DMS 273 (cell line): ENCODE measurements around the gene DFFA.

ENCODE experiments used
- DNase-seq: peaks from one replicate; lab custom pipeline; 2025; ENCODE audit not compliant: unreplicated experiment; lab: John Stamatoyannopoulos, UW

The DFFA gene, protein sequence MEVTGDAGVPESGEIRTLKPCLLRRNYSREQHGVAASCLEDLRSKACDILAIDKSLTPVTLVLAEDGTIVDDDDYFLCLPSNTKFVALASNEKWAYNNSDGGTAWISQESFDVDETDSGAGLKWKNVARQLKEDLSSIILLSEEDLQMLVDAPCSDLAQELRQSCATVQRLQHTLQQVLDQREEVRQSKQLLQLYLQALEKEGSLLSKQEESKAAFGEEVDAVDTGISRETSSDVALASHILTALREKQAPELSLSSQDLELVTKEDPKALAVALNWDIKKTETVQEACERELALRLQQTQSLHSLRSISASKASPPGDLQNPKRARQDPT

DNA sequence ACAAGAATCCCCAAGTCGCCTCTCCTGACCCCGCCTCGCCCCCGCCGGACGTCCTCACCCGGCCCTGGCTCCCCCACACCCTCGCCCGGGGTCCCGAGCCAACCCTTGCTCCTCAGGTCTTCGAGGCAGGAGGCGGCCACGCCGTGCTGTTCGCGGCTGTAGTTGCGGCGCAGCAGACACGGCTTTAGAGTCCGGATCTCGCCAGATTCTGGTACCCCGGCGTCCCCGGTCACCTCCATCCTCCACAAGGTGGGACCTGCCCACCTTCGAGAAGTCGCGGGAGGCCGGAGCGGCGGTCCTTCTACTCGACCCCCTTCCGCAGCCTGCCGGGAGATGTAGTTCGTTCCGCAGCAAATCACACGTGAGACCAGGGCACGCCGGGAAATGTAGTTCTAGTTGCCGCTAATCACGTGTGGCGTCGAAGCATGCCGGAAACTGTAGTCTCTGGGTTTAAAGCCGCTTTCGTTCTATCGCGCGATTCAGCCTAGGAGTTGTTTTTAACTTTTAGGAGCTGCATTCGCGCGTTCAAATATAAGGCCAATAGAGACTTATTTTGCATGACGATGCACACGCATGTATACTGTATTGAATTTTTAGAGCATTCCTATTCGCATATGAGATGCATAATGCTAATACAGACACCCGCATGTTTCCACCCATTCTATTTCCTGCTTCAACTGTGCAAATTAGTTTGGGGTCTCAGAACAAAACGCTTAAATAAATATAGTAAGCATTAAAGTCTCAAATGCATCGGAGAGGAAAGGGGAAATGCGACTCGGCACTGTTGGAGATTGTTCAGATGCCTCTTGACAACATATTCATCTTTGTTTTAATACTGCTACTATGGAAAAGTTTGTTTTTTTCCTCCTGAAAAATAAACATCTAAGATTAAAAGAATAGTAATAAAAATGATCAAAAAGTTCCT lies at the start of gene DFFA:
DFFA (minus strand) TSS at position 310 of the 925 bp plus-strand sequence; CDS start at position 239, 71 bp downstream.
- peak; percentile 99 for DNase-seq

DNA sequence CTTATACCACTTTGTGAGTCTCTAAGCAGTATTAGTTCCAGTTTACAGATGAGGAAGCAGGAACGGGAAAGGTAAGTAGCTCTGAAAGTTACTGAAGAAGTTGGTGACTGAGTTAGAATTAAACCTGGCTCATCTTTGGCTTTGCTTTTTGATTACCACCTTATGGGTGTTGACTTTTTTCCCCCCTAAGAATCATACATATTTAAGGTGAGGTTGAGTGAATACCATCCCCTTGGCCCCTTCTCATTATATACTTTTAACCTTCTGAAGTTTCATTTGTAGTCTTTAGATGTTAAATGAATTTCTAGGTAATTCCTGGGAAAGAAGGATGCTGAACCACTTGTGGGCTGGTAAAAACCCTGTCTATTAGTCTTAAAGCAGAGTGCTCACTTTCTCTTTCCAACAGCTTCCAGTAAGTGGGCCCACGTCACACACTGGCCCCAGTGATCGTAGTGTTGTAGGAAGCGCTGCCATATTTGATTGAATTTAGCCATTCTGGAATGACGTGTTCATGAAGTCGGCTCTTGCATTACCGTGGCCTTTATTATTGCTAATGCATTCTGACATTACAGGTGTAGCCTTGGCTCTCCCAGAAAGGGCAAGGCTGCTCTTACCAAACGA lies 49.3 kb upstream of the DFFA start:
- DNase-seq = no peak

- DNase-seq = no peak
Observed at GRCh38 chr1:10520952-10521351, 48.6 kb upstream of the DFFA start.

DNA sequence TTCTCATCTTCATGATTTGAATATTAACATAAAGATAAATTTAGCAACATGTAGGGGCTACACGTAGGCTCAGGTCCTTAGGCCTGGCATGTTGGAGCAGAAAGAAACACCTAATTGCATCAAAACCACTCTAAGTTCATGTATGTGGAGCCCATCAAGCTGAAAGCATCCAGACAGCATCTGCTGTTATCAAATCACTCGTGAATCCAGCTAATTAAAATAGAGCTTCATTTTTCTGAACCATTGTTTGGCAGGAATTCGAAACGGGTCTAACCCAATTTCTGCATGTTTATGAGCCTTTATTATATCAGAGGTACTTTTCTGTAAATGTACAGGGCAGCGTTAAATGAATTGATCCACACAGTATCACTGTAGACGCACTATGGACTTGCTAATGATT lies 48.2 kb upstream of the DFFA start:
- no peak for DNase-seq

DNA sequence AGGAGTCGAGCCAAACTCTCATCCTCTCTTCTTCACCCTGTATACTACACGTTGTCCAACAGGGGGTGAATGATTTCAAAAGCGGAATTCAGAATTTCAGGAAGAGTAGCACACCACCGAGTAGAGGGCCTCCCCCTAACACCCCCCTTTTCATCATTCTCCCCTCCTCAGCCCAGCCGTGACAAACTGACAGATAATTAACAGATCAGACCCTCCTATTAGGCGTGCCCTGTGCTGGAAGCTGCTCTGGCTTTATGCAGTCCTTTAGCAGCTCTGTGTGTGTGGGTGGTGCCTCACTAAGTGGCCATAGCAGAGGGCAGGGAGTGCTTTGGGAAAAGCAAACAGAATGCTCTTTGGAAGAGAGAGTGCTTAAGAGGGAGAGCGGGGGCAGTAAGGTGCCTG lies 46.7 kb upstream of the DFFA start:
- peak; percentile 25 for DNase-seq

GRCh38 chr1:10517677-10517982 lies 45.3 kb upstream of the DFFA start:
- DNase-seq = no peak

DNA sequence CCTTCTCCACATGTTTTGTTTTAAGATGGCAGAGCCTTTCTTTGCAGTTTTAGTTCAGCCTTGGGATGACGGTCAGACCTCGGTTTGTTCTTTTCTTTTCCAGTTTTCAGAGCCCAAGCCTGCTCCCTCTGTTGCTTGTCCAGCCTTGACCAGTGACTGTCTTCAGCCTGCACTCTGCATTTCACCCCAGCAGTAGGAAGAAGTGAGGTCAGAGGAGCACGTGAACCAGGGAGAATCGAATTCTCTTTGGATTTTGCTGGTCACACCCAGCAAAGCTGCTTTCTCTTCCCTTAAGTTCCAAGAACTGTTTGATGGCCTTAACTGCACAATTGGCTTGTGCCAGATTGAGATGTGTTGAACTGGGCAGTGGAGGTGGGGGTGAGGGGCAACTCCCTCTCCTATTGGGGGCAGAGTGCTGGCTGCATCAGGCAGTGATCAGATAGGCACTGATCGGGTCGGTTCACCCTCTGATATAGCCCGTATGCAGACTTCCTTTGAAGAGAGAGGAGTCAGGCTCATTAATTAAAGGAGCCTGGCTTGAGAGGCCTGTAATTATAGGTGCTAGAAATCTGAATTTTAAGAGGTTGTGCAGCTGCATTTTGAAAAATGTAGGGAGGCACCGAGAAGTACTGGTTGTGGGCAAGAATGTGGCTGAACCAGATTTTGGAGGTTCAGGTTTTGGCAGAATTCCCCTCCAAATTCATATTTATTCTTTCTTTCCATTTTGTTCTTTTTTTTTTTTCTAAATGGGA lies 44.8 kb upstream of the DFFA start:
- DNase-seq = no peak

- no peak for DNase-seq
Observed at GRCh38 chr1:10515976-10516750, 43.8 kb upstream of the DFFA start.

DNA sequence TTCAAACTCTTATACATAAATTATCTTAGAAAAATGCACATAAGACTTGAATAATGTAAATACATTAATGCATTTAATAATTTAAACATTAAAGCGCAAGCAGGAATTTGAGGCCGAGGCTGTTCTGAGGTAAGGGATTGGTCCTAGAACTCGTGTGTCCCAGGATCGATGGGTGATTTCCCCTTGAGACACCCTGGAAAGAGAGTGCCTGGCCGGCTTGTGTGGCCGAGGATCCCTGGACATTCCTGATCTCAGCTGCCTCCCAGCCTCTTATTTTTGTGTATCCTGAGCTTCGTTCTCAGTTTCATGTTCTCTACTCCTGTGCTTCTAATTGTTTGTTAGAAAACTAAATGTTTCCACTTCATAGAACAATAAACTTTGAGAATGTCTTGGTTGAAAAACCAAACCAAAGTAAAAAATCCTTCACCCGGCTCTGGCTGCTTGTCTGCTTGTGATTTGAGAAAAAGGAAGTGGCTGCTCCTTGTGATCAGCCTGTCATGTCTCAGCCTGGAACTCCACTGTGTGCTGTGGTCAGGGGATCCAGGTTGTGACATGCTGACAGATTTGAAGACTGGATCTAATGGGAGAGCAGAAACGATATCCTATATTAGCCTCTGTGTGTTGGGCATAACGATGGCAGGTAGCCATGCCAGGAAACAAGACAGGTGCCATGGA lies 43.1 kb upstream of the DFFA start:
- DNase-seq = no peak

DNA sequence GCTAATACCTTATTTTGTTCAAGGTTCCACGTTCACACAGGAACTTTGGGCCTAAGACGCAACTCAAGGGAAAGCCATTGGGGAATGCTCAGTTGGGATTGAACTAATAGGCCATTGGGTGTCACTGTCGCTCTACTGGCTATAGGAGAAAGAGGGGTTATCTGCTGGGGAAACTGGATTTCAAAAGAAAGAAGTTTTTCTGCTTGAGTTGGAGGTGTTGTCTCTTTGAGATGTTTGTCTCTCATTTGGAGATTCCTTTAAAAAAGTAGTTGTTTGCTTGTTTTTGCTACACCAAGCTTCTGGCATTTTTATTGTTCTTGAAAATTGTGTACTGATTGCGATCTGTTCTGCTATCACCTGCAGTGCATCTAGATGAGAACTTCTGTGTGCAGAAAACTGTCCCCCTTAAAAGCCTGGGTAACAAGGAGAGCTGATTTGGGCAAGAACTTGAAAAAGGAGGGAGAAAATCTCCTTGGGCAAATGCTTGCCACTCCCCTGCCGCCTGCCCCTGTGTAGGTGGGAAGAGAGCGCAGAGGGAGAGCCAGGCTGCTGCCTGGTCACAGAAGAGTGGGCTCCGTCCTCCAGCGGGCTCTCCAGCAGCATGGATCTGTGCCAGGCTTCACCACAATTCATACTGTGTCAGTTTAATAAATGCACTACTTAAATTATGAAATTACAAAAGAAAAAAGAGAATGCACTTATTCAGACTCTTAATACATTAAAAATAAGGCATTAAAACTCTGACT lies 42.3 kb upstream of the DFFA start:
- peak; percentile 73 for DNase-seq

- no peak for DNase-seq
Observed at GRCh38 chr1:10513199-10513598, 40.9 kb upstream of the DFFA start.

- DNase-seq = no peak
Observed at GRCh38 chr1:10511494-10511885, 39.2 kb upstream of the DFFA start.

DNA sequence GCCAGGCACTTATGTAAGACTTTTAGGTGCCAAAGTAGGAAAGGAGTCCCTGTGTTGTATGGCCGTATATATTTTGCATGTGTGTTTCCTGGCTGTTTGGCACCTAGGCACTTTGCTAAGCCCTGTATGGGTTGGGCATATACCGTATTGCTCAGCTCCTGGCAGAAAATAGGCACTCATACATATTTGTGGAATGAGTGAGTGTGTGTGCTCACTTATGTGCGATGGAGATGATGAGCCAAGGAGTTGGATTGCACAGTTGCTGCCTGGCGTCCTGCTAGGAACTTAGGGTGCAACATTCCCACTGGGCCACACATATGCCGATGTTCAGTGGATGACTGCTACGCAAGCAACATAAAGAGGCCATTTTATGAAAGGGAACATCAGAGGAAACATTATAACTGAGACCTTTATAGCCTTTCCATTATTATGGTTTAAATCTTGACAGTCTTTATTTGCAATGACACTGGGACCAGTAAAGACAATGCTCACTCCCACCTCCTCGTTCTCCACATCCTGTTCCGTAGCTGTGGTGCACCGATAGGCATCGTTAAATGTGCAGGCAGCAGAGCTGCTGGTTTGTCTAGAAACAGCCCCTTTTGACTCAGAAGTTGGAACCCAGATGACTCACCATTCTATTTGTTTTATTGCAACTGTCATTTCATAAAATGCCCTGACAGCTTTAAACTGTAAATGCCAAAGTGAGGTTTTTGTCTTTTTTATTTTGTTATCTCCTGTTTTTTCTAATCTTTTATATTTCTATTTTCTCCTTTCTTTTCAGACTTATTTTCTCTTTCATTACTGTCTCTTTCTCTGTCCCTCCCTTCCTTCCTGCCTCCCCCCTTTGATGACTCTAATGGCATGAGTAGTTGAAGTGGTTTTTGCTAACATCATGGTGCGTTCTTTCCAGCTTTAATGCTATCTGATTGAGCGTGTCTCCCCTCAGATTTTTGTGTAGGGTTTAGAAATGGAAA lies 38.5 kb upstream of the DFFA start:
- DNase-seq = no peak

DNA sequence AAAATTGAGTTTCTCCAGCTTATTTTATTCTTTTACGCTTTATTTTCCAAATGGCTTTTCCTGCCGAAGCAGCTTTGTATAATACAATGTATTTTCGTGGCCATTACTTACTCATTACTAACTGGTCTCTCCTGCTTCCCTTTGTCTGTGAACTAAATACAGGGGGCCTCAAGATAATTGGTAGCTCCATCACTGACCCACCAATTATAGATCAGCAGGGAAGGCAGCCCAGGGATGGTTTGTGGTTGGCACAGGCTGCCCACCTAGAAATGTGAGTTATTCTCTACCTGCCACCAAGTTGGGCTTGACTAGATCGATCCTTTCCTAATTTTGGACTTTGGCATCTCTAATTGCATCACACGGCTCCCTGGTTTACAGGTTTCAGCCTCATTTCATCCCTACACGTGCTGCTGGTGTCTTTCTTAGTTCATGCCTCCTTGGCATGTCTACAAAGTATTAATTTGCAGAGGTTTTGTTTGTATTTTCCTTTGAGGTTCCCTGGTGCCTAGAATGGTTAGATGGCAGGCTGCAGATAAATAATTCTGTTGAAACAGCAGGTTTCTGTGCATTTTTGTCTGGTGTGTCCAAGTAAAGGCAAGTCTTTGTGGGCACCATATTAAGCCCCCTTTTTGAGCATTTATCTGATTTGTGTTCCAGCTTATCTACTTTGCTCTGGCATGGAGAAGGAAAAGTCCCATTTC lies 37.6 kb upstream of the DFFA start:
- no peak for DNase-seq

DNA sequence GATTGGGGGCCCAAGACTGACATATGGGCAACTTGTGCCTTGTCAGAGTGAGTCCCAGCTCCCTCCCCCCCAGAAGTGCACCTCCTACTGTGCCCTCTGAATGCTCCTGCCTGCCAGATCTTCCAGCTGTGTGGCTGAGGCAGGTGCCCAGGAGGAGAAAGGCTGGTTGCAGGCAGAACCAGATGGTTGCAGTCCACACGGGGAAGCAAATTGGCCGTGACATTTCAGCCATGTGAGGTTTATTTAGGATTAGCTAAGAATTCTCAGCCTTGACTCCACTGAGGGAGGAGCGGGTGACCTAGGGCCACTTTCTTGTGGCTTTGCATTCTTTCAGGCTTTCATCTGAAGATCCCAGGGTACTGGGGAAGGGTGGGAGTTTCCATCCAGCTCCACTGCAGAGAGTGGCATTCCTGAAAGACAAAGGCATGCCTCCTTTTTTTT lies 36.2 kb upstream of the DFFA start:
- DNase-seq = peak; percentile 92

- peak; percentile 83 for DNase-seq
Observed at GRCh38 chr1:10507111-10507879, 35.0 kb upstream of the DFFA start.

GRCh38 chr1:10506677-10507047 lies 34.3 kb upstream of the DFFA start:
- DNase-seq = no peak
